ENCODE results near the gene FRZB. TPM values are rescaled to one million over a fixed set of nuclear protein-coding genes. Genes with fewer than 3 reads are reported as not detected.
A peak's percentile ranks its signal among the peaks of the same experiment; 100 is the strongest.

FRZB gene
- total RNA-seq, 1 donor from 2014 or later = 42.5 TPM

DNA sequence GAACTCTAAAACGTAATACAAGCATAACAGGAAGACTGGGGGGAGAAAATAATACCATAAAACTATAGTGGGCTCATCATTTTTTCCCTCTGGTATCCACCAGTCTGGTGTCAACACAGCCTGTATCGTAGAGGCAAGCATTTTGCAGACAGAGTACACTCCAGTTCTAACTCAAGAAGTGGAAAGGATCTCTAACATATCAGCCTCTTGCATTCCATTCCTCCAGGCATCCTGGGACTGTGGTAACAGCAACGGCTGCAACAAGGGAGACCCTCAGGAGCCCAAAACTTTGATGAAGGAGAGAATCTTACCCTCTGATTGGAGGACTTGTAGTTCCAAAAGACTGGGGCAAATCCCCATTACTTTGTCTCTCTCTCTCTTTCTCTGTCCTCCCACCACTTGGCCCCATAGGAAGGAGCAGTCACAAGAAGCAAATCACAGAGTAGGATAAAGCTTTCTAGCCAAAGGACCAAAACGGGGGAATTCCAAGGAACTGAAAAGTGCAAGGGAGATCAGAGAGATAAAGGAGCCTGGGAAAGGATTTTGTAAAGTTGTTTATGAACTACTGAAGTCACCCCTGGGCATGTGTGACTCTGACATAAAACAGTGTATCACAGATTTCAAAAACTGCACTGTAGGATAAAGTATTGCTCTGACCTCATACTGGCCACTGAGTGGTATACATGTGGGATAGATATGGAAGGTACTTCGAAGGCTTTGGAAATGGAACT is 11.9 kb downstream of the FRZB start:
- intact Hi-C loops (cut with DNase I) = no loop called here
- peaks cover 0 to 5% of the 10 kb centered on the region in 2 donors for H3K36me3 ChIP-seq
- no peaks in the 10 kb centered on the region for H3K27me3 ChIP-seq
- no peak for DNase-seq (ENCODE audit: low spot score in 2 of 2)
- H3K4me1 ChIP-seq = peaks cover 0 to 9% of the 10 kb centered on the region in 2 donors
- TF ChIP-seq, protein P1, sequence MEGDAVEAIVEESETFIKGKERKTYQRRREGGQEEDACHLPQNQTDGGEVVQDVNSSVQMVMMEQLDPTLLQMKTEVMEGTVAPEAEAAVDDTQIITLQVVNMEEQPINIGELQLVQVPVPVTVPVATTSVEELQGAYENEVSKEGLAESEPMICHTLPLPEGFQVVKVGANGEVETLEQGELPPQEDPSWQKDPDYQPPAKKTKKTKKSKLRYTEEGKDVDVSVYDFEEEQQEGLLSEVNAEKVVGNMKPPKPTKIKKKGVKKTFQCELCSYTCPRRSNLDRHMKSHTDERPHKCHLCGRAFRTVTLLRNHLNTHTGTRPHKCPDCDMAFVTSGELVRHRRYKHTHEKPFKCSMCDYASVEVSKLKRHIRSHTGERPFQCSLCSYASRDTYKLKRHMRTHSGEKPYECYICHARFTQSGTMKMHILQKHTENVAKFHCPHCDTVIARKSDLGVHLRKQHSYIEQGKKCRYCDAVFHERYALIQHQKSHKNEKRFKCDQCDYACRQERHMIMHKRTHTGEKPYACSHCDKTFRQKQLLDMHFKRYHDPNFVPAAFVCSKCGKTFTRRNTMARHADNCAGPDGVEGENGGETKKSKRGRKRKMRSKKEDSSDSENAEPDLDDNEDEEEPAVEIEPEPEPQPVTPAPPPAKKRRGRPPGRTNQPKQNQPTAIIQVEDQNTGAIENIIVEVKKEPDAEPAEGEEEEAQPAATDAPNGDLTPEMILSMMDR (IDR thresholded peaks at IDR 0.05) = no peak
- peak overlapping the region; percentile 49 to 68 for H3K27ac ChIP-seq
- peaks cover 0 to 7% of the 10 kb centered on the region in 2 donors for H3K9me3 ChIP-seq
- peak overlapping the region in 1 of 2 donors; percentile 15 for H3K4me3 ChIP-seq

DNA sequence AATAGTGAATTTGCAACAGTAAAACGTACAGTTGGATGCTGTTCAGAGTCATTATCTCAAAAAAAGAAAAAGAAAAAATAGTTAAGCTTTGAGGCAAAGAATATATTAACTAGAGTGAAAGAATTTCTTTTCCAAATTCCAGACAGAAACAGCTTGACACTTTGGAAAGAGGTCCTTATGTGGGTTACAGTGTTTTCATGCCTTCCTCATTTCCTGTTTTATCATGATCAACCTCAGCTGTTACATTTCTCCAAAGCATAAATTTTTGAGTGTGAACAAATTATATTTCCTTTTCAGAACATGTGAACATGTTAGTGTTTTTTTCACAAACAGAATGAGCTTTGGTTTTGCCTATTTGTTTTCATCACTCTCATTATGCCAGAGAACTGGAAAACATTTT is 13.6 kb downstream of the FRZB start:
- Histone ChIP-seq H3K4me3 (no peak overlapping the region), H3K27me3 (no peaks in the 10 kb centered on the region), H3K9me3 (peaks cover 0 to 7% of the 10 kb centered on the region in 2 donors), H3K4me1 (peaks cover 0 to 9% of the 10 kb centered on the region in 2 donors), H3K36me3 (peaks cover 0 to 1% of the 10 kb centered on the region in 2 donors), H3K27ac (peak overlapping the region; percentile 23 to 45)
- no peak for DNase-seq (ENCODE audit: low spot score in 2 of 2)
- TF ChIP-seq, protein P1 (IDR thresholded peaks at IDR 0.05) = no peak
- intact Hi-C loops (cut with DNase I) = no loop called here

DNA sequence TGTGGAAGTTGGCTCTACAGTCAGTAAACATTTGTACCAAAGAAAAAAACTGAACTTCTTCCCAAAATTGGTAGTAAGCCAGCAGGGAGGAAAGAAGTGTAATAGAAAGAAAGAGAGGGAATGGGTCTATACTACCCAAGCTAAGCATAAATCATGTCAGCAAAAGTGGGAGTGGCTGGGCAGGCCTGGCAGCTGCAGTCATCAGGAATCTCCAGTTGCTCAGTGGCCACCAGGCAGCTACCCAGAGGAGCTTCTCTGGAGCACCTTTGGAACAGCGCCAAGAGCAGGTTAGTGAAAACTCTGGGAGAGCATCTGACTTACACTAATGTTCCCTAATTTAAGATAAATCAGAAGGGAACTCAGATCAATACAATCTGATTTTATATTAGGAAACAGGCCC is 14.3 kb downstream of the FRZB start:
- Histone ChIP-seq H3K36me3 (no peaks in the 10 kb centered on the region), H3K9me3 (peaks cover 0 to 7% of the 10 kb centered on the region in 2 donors), H3K27ac (peak overlapping the region; percentile 38 to 45), H3K4me3 (no peak overlapping the region), H3K4me1 (peaks cover 0 to 9% of the 10 kb centered on the region in 2 donors), H3K27me3 (no peaks in the 10 kb centered on the region)
- TF ChIP-seq, protein P1 (IDR thresholded peaks at IDR 0.05) = no peak
- intact Hi-C loops (cut with DNase I) = no loop called here
- no peak for DNase-seq (ENCODE audit: low spot score in 2 of 2)

DNA sequence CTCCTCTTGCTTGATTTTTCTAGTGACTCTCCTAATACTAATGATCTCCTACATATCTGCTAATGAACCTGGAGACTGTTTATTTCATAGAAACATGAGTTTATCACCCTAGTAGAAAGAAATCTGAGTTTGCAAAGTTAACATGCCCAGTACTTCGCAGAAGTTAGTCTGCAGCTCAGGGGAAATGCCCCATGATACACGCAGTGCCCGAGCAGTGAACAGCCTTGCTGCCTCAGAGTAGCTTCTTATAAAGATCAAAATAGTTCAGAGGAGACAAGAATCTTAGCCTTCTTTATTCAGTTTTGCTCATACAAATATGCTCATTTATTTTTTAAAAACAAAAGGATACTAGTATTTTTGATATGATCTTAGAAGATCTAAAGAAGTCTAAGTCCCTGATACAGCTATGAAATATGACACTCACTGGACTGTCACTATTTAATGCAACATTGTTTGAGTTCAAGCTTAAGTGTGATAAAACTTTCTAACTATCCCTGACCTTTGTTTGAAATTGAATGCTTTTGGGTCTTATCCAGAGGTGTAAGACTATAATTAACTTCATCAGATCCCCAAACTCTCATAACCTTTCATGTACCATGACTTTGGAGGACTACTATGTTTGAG is 20.5 kb downstream of the FRZB start:
- Histone ChIP-seq H3K27me3 (no peaks in the 10 kb centered on the region), H3K4me3 (no peak overlapping the region), H3K27ac (no peak overlapping the region), H3K36me3 (no peaks in the 10 kb centered on the region), H3K4me1 (peaks cover 0 to 2% of the 10 kb centered on the region in 2 donors), H3K9me3 (no peaks in the 10 kb centered on the region)
- DNase-seq (ENCODE audit: low spot score in 2 of 2) = no peak
- TF ChIP-seq, protein P1 (IDR thresholded peaks at IDR 0.05) = no peak
- intact Hi-C loops (cut with DNase I) = loop anchor here (10.0 kb wide), 1 partner anchor 49 kb away; no protein-coding TSS in a partner anchor

DNA sequence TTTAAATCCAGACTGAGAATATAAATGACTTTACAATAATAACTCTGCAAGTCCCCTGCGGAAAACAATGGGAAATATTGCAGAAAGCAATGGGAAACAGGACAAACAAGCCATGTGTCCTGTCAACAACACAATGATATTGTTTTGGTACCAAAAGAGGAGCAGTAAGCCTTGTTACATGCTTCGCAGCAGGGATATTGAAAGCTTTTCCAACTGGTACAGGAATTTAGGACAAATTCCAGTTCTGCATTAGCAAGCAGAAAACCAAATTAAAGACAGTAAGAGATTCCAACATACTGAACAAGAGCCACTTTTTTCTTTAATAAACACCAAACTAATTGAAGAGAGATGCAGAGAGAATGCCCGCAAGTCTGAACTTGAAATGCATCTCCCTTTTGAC is 30.0 kb downstream of the FRZB start:
- Histone ChIP-seq H3K36me3 (peaks cover 3 to 5% of the 10 kb centered on the region in 2 donors), H3K4me3 (no peak overlapping the region), H3K27ac (no peak overlapping the region), H3K4me1 (peaks cover 3 to 5% of the 10 kb centered on the region in 2 donors), H3K27me3 (no peaks in the 10 kb centered on the region), H3K9me3 (no peaks in the 10 kb centered on the region)
- DNase-seq (ENCODE audit: low spot score in 2 of 2) = no peak
- intact Hi-C loops (cut with DNase I) = no loop called here
- TF ChIP-seq, protein P1 (IDR thresholded peaks at IDR 0.05) = no peak

Data from ascending aorta (tissue), 2 donors.